Lower lobe of right lung (tissue), 2 donors: ENCODE results near the gene GRID1. TPM values are rescaled to one million over a fixed set of nuclear protein-coding genes. Genes with fewer than 3 reads are reported as not detected.

ENCODE experiments used
- ATAC-seq, 2 donors: fragments of 200-7000 bp; cut with Tn5 transposase; one replicate each; pipeline ENCODE4 v1.9.1; 2020 to 2022; ENCODE audit warnings: mild to moderate bottlenecking in 2 of 2, moderate library complexity in 2 of 2
- DNase-seq: peaks from one replicate; pipeline ENCODE4 v3.0.0-alpha.2; 2020
- H3K27ac ChIP-seq: fragments of 200-600 bp; one replicate; pipeline ENCODE4 v1.8.0; 2022
- H3K27me3 ChIP-seq: fragments of 200-600 bp; one replicate; pipeline ENCODE4 v1.8.0; 2022; ENCODE audit warnings: low read depth
- H3K36me3 ChIP-seq: fragments of 200-600 bp; one replicate; pipeline ENCODE4 v1.8.0; 2022; ENCODE audit warnings: mild to moderate bottlenecking
- H3K4me1 ChIP-seq: fragments of 200-600 bp; one replicate; pipeline ENCODE4 v1.8.0; 2022
- H3K4me3 ChIP-seq: fragments of 200-600 bp; one replicate; pipeline ENCODE4 v1.8.0; 2022; ENCODE audit warnings: mild to moderate bottlenecking
- H3K9me3 ChIP-seq: fragments of 200-600 bp; one replicate; pipeline ENCODE4 v1.8.0; 2022
- intact Hi-C: fragments of 100-400 bp; cut with DNase I; formaldehyde crosslinking; loops from one replicate; pipeline ENCODE4 v1.11.0; 2022
- total RNA-seq: library from RNA; stranded (reverse); fragmentation: NEBNext Ultra II Directional; extraction: Animal tissue kit (Norgen Biotek cat#: 25700); gene quantifications from one replicate; pipeline ENCODE4 v1.2.1, GENCODE V29; 2021
- TF ChIP-seq, protein P1 (sequence below): fragments of 200-600 bp; IDR thresholded peaks from one replicate; pipeline ENCODE4 v1.8.0; 2022; ENCODE audit warnings: antibody characterized with exemption, mild to moderate bottlenecking
- donor health status: DM: no; HTN: yes; CAD: no; lungs with severe emphysema.

Gene GRID1
- total RNA-seq, 1 donor from 2014 or later = 2.5 TPM

DNA sequence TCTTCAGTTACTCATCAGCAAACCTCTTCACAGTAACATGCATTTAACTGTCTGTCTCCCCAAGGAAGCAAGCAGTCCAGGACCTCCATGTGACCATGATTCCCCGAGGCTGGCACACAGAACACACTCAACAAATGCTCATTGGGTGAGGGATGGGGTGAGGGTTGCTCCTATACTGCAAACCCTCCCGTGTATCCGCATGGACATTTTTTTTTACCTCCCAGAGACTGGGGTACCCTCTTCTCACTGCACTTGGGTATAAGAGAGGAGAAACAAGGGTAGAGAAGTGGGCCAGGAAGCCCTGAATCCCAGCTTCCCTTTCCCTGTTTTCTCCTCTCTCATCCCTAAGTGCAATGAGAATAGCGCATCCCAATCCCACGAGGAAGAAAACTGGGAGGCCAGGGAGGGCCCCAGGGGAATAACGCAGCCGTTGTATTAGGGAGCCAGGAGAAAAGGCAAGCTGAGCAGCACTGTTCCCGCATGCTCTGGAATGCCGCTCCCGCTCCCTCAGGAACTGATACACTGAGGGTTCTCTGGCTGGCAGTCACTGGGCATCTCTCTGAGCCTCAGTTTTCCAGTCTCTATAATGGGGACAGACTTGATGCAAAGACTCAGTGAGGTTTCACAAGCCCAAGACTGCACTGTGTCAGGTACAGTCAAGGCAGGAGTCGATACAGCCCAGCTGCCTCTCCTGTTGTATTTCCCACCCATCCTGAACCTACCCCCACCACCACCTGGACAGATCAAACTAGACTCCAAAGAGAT, 134.6 kb downstream of the GRID1 start:
- TF ChIP-seq, protein P1, sequence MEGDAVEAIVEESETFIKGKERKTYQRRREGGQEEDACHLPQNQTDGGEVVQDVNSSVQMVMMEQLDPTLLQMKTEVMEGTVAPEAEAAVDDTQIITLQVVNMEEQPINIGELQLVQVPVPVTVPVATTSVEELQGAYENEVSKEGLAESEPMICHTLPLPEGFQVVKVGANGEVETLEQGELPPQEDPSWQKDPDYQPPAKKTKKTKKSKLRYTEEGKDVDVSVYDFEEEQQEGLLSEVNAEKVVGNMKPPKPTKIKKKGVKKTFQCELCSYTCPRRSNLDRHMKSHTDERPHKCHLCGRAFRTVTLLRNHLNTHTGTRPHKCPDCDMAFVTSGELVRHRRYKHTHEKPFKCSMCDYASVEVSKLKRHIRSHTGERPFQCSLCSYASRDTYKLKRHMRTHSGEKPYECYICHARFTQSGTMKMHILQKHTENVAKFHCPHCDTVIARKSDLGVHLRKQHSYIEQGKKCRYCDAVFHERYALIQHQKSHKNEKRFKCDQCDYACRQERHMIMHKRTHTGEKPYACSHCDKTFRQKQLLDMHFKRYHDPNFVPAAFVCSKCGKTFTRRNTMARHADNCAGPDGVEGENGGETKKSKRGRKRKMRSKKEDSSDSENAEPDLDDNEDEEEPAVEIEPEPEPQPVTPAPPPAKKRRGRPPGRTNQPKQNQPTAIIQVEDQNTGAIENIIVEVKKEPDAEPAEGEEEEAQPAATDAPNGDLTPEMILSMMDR = no peak
- no peak for ATAC-seq
- Histone ChIP-seq H3K4me3 (no peak overlapping the region), H3K4me1 (no peaks in the 10 kb centered on the region), H3K9me3 (no peaks in the 10 kb centered on the region), H3K27ac (no peak overlapping the region), H3K36me3 (no peaks in the 10 kb centered on the region), H3K27me3 (no peaks in the 10 kb centered on the region)
- no peak for DNase-seq
- intact Hi-C loops = no loop called here

DNA sequence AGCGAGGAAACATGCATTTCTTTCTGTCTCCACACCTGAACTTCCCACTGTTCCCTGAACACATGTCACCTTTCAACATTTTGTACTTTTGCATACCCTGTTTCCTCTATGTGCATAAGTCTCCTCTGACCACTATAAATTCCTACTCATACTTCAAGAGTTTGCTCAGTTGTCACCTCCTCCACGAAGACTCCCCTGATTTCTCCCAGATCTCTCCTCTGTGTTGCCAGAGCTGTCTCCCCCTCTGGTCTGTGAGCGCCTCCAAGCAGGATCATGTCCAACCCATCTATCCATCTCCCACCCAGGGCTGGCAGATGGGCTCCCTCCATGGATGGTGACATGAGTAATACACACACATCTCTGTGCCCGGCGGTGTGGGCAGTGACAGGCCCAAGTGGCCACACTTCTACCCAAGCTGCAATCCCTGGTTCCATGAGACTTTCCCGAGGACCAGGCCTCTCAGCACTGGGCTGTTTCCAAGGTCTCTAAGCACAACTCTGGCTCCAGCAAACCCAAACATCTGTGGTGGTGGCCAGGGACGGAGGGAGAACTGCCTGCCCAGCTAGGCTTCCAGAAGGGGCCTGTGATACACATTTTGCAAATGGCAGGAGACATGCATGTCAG, 135.9 kb downstream of the GRID1 start:
- Histone ChIP-seq H3K27ac (no peak overlapping the region), H3K9me3 (no peaks in the 10 kb centered on the region), H3K36me3 (no peaks in the 10 kb centered on the region), H3K4me3 (no peak overlapping the region), H3K27me3 (no peaks in the 10 kb centered on the region), H3K4me1 (no peaks in the 10 kb centered on the region)
- ATAC-seq (no peak), DNase-seq (peak; percentile 29)
- intact Hi-C loops = no loop called here
- TF ChIP-seq, protein P1 = no peak

GRCh38 chr10:86229811-86230556, 136.6 kb downstream of the GRID1 start:
- H3K4me3 ChIP-seq = no peak overlapping the region
- H3K9me3 ChIP-seq = no peaks in the 10 kb centered on the region
- no peaks in the 10 kb centered on the region for H3K36me3 ChIP-seq
- no peaks in the 10 kb centered on the region for H3K4me1 ChIP-seq
- H3K27me3 ChIP-seq = no peaks in the 10 kb centered on the region
- intact Hi-C loops = no loop called here
- peak; percentile 34 for DNase-seq
- no peak for ATAC-seq
- TF ChIP-seq, protein P1 = no peak
- no peak overlapping the region for H3K27ac ChIP-seq

DNA sequence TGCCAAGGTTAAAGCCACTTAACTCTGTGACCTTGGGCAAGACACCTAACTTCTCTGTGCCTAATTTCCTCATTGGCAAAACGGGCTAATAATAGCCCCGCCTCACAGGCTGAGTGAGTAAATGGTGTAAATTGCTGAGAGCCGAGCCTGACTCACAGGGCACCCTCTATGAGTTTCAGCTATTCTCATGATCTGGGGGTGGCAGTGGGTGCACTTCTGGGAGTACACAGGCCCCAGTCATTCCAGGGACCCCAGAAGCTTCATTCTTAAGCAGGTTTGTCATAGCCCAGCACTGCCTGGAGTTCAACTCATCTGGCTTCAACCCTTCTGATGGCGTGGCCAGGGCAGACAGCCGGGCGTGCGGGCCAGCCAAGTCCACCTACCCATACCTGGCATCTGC, 137.2 kb downstream of the GRID1 start:
- no peaks in the 10 kb centered on the region for H3K4me1 ChIP-seq
- H3K27ac ChIP-seq = no peak overlapping the region
- DNase-seq (peak; percentile 7), ATAC-seq (peak in 1 of 2 donors; percentile 5)
- no peak overlapping the region for H3K4me3 ChIP-seq
- intact Hi-C loops = no loop called here
- TF ChIP-seq, protein P1 = no peak
- no peaks in the 10 kb centered on the region for H3K36me3 ChIP-seq
- no peaks in the 10 kb centered on the region for H3K27me3 ChIP-seq
- H3K9me3 ChIP-seq = no peaks in the 10 kb centered on the region

DNA sequence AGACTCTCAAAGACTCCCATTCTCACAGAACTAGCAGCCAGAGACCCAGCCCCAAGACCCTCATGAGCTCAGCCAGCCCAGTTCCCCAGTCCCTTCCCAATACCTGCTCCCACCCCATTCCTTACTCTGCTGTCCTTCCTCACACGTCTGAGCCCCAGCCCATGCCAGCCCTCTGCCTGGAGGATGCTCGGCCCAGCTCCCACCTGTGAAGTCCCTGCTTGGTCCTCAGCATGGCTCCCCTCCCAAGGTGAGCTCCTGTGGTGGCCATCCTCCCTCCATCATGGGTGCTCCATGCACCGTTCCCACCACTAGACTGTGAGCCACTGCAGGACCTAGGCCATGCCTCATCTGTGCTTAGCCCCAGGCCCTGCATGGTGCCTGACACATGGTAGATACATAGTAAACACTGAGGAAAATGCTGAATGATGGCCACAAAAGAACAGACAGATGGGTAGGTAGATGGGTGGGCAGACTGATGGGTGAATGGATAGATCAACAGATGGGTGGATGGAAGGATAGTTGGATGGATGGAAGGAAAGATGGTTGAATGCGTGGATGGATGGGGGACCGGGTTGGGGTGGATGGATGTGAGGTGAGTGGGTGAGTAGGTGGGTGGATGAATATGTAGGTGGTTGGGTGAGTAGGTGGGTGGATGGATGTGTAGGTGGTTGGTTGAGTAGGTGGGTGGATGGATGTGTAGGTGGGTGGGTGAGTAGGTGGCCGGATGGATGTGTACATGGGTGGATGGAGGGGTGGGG, 138.9 kb downstream of the GRID1 start:
- intact Hi-C loops = no loop called here
- TF ChIP-seq, protein P1 = no peak
- Histone ChIP-seq H3K27me3 (no peaks in the 10 kb centered on the region), H3K36me3 (no peaks in the 10 kb centered on the region), H3K9me3 (no peaks in the 10 kb centered on the region), H3K4me3 (no peak overlapping the region), H3K27ac (no peak overlapping the region), H3K4me1 (no peaks in the 10 kb centered on the region)
- ATAC-seq (no peak), DNase-seq (peak; percentile 28)
